HUDEP-2 (cell line): ENCODE data around the gene OS9.
"Not testable (repeated sequence)": the region's sequence is repeated elsewhere in the genome, so short reads cannot be mapped to it uniquely, and the experiment has no call there.

Source experiments
- DNase-seq, 76 experiments: peaks; one replicate each; lab custom pipeline; 2025; ENCODE audit not compliant: unreplicated experiment in 76 of 76; lab: John Stamatoyannopoulos, UW

OS9 gene

DNA sequence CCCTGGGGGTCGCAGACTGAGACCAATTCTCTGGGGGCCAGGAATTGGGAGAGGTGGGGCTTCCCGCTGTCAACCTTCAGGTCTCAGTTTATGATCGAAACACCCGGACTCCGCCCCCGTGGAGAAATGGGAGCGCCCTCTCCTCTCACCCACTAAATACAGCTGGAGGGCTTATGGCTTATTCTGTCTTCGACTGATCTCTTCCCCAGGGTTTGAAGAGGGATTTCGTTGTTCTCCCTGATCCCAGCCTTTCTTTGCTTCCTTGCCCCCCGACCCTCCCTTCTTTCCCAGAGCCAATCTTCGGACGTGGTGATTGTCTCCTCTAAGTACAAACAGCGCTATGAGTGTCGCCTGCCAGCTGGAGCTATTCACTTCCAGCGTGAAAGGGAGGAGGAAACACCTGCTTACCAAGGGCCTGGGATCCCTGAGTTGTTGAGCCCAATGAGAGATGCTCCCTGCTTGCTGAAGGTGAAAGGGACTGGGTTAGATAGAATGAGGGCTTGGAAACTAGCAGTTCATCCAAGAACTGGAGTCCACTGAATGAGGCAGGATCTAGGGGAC, 607 bp downstream of the OS9 start:
- peak in 9 of 76 experiments; percentile 5 to 30 (median 10) for DNase-seq

DNA sequence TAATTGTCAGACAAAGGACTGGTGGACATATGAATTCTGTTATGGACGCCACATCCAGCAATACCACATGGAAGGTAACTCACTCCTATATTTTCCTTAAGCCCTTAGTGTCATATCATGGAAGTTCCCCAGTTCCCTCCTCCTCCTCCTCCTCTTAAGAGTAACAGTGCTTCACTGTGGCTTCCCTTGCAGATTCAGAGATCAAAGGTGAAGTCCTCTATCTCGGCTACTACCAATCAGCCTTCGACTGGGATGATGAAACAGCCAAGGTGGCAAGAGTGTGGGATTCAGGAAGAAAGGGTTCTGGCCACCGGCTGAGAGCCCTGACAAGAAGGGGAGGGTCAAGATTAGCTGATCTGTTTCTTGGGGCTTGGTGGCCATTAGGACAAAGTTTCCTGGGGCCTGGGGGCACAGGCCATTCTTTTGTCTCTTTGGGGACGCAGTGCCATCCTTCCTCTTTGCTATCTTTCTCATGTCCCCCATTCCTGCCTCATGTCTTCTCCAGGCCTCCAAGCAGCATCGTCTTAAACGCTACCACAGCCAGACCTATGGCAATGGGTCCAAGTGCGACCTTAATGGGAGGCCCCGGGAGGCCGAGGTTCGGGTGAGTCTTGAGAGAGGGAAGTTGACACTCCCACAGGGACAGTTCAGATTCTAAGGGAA, 2.0 kb downstream of the OS9 start:
- no peak for DNase-seq

DNA sequence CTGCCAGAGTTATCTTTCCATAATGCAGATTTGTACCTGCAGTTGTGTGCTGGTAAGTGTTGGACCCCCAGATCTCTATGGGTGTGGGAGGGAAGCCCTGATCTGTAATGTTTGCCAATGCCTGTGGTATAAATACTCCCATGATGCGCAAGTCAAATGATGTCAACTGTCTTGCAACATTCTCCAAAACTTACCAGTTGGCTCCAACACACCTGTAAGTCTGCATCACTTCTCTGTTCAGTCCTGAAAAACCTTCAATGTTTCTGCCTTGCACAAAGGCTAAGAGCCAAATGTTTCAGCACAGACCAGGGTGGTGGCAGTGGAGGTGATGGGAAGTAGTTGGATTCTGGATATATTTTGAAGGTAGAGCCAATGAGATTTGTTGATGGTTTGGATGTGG, 3.1 kb downstream of the OS9 start:
- DNase-seq, result no peak

DNA sequence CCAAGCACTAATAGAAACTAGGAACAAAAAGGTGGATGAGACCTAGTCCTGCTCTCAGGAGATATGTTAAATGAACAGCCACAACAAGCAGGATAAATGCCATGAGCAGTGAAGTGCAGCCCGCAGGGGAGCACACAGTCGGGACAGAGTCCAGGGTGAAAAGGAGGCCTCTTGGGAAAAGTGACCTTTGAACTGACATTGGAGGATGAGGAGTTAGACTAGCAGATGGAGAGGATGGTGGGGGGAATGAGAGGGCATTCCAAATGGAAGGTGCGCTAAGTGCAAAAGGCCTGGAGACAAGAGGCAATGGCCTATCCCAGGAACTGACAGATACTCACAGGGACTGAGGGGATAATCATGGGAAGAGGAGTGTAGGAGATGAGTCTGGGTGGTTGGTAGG, 4.5 kb downstream of the OS9 start:
- DNase-seq, result no peak

DNA sequence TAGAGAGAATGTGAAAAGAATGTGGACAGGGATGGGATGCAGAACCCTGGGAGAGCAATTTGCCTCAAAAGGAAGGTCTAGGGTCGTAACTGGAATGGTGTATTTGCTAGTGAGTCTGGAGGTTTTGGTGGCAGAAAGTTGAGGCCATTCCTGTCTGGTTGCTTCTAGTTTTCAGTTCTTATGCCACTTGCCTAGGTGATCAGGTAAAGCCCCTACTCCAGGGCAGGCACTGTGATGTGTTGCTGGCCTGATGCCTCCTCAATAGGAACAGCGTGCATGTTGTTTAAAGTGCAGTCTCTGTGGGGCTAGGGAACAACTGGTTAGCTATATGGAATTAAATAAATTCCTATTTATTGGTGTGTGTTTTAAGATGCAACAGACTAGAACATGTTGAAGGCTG, 6.4 kb downstream of the OS9 start:
- DNase-seq, result no peak

DNA sequence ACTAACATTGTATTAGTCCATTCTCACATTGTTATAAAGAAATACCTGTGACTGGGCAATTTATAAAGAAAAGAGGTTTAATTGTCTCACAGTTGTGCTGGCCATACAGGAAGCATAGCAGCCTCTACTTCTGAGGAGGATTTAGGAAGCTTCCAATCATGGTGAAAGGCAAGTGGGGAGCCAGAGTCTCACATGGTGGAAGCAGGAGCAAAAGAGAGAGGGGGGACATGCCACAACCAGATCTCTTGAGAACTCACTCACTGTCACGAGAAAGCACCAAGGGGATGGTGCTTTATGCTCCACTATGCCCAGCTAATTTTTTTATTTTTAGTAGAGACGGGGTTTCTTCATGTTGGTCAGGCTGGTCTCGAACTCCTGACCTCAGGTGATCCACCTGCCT, 13.3 kb downstream of the OS9 start:
- no peak for DNase-seq

DNA sequence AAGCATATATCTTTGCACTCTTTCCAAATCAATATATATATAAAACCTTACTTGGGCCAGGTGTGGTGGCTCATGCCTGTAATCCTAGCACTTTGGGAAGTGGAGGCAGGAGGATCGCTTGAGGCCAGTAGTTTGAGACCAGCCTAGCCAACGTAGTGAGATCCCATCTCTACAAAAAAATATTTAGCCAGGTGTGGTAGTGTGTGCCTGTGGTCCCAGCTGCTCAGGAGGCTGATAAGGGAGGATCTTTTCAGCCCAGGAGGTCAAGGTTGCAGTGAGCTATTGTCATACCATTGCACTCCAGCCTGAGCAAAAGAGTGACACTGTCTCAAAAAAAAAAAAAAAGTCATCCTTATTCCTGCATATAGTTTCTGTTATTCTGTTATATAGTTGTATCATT, 14.4 kb downstream of the OS9 start:
- no peak for DNase-seq

DNA sequence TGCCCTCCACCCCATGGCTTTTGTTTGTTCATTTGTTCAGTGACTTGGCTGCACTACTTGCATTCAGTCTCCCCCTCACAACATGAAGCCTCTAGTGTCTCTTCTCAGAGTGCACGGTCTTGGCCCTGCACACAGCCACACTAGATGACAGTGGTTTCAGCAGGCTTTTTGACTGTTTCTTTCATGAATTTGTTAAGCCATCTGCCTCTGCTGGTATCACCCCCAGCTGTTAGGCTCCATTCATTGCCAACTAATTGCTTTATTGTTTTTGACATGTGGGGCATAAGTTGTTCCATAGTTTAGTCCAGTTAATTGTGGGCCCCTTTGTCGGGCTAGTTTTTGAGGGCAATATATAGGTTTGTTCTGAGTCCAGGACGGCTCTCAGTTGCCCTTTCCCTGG, 18.8 kb downstream of the OS9 start:
- no peak for DNase-seq

DNA sequence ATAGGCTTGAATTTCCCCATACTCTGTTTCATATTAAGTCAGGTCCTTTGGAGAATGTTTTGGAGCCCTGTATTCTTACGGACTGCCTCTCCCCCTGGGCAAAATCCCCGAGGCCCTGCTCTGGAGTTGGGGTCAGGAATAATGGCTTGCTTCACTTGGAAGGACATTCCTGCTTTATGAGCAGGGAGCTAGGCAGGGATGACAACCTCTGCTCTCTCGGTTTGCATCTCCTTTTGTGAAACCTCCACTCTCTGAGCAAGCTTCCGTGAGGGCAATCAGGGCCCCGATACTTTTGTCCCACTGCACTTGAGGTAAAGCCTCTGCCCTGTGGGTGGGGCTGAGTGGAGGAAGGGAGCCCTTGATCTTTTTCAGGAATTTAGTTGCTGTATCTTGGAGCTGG, 19.3 kb downstream of the OS9 start:
- DNase-seq, result no peak

DNA sequence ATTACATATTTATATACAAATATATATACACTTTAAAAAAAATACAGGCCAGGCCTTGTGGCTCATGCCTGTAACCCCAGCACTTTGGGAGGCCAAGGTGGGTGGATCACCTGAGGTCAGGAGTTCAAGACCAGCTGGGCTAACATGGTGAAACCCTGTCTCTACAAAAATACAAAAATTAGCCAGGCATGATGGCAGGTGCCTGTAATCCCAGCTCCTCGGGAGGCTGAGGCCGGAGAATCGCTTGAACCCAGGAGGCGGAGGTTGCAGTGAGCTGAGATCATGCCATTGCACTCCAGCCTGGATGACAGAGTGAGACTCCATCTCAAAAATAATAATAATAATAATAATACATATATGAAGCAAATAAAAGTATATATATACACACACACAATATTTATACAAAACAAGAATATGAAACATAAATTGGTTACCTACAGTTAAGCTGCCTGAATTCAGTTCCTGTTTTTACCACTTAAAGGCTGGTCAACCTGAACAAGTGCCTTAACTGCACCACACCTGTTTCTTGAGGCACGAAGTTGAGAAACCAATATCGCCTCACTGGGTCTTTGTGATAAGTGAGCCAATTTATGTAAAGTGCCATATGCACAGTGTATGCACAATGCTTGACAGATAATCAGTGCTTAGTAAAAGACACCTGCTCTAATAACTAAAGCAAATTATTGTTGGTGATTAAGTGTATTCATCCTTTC, 21.3 kb downstream of the OS9 start:
- not testable (repeated sequence) for DNase-seq

DNA sequence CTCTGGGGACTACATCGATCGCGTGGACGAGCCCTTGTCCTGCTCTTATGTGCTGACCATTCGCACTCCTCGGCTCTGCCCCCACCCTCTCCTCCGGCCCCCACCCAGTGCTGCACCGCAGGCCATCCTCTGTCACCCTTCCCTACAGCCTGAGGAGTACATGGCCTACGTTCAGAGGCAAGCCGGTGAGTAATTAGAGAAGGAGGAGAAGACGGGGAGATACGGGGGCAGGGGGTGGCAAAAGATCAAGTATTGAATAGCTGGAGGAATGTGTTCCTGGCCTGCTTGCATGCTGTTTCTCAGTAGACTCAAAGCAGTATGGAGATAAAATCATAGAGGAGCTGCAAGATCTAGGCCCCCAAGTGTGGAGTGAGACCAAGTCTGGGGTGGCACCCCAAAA, 21.9 kb downstream of the OS9 start:
- no peak for DNase-seq

DNA sequence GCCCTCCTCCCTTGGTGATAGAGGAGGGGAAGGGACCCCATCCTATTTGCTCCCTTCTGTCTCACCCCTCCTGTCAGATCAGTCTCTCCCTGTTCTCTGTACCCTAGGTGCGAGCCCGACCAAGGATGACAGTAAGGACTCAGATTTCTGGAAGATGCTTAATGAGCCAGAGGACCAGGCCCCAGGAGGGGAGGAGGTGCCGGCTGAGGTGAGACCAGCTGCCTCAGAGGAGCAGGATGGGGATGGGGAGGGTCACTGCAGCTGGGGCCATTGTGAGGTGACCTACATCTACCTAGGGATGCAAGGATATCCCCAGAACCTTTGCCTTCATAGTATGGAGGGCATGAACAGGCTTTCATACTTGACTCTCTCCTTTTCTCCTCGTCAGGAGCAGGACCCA, 22.4 kb downstream of the OS9 start:
- DNase-seq, result no peak

DNA sequence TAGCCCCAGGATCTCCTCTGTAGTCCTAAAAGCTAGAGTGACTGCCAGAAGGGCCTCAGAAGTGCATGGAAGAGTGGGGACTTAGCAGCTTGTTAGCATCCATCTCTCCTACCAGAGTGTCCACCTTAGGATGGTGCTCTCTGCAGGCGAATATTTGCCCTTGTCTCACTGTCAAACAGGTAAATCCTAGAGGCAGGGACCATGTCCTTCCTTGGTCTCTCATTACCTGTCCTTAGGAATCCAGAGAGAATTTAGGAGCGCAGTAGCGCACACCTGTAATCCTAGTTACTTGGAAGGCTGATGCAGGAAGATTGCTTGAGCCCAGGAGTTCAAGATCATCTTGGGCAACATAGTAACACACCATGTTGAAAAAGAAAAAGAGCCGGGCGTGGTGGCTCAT, 23.2 kb downstream of the OS9 start:
- no peak for DNase-seq

DNA sequence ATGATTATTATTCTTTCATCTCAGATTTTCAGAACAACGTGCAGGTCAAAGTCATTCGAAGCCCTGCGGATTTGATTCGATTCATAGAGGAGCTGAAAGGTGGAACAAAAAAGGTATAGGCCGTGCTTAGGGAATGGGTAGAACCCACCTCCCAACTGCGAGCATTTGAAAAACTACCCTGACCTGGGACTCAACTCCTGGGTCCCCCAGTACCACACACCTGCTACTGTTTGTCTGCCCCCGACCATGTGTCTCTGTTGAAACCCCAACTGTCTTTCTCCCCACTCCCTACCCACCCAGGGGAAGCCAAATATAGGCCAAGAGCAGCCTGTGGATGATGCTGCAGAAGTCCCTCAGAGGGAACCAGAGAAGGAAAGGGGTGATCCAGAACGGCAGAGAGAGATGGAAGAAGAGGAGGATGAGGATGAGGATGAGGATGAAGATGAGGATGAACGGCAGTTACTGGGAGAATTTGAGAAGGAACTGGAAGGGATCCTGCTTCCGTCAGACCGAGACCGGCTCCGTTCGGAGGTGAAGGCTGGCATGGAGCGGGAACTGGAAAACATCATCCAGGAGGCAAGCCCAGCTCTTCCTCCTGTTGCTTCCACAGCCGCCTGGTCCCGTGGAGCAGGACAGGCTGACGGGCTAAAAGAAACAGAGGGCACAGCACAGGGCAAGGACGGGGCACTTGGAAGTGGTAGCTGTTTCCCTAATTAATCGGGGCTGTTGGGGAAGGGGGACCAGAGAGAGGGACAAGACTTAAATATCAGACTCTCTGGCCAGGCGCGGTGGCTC, 24.1 kb downstream of the OS9 start:
- no peak for DNase-seq

DNA sequence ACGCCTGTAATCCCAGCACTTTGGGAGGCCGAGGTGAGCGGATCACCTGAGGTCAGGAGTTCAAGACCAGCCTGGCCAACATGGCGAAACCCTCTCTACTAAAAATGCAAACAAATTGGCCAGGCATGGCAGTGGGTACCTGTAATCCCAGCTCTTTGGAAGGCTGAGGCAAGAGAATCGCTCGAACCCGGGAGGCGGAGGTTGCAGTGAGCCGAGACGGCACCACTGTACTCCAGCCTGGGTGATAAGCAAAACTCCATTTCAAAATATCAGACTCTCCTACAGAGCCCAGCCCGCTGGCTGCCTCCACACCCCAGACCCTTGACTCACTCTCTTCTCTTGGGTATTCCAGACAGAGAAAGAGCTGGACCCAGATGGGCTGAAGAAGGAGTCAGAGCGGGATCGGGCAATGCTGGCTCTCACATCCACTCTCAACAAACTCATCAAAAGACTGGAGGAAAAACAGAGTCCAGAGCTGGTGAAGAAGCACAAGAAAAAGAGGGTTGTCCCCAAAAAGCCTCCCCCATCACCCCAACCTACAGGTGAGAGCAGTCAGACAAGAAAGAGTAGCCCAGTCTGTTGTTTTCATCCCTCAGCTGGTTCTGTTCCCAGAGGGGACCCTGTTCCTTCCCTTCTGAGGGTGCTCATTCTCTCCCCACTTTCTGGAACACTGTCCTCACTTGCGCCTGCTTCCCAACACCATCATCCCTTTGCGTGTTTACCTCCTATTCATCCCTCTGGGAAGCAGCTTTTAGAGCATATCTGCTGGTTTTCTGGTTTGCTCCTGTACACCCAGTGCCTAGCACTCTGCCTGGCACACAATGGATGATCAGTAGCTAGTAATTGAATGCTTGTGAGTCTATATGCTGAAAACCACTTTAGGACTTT, 25.0 kb downstream of the OS9 start:
- DNase-seq, result no peak

DNA sequence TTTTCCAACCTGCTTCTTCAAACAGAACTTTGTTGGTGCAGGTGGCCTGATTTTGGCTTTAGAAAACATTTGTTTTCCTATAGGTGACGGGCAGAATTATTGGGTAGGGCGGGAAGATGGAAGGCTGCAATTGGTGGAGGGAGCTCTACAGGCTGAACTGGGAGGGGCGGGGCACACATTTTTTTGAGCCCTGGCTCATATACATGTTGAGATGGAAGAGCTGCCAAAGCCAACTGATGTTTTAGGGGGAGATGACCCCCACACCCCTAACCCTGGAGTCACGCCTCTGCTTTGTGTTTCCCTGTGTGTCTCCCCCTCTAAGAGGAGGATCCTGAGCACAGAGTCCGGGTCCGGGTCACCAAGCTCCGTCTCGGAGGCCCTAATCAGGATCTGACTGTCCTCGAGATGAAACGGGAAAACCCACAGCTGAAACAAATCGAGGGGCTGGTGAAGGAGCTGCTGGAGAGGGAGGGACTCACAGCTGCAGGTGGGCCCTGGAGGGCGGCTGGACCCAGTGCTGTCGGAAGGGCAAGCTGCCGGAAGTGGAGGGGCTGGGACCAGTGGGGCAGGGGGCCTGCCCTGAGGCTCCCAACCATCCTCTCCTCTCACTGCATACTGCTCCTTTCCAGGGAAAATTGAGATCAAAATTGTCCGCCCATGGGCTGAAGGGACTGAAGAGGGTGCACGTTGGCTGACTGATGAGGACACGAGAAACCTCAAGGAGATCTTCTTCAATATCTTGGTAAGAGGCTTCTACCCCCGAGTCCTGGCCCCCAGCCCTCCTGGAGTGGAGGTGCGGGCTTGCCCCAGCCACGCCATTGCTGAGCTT, 26.1 kb downstream of the OS9 start:
- DNase-seq, result no peak

DNA sequence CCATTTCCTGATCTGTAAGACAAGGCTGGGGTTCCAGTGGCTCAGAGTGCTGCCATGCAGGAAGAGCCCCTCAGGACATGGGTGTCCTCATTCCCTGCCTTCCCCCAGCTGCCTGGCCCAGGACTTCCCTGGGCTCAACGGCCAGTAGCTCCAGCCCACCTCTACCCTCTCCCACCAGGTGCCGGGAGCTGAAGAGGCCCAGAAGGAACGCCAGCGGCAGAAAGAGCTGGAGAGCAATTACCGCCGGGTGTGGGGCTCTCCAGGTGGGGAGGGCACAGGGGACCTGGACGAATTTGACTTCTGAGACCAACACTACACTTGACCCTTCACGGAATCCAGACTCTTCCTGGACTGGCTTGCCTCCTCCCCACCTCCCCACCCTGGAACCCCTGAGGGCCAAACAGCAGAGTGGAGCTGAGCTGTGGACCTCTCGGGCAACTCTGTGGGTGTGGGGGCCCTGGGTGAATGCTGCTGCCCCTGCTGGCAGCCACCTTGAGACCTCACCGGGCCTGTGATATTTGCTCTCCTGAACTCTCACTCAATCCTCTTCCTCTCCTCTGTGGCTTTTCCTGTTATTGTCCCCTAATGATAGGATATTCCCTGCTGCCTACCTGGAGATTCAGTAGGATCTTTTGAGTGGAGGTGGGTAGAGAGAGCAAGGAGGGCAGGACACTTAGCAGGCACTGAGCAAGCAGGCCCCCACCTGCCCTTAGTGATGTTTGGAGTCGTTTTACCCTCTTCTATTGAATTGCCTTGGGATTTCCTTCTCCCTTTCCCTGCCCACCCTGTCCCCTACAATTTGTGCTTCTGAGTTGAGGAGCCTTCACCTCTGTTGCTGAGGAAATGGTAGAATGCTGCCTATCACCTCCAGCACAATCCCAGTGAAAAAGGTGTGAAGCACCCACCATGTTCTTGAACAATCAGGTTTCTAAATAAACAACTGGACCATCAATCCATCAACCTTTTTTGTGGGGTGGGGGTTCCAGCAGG, 27.0 kb downstream of the OS9 start:
- DNase-seq, result no peak

DNA sequence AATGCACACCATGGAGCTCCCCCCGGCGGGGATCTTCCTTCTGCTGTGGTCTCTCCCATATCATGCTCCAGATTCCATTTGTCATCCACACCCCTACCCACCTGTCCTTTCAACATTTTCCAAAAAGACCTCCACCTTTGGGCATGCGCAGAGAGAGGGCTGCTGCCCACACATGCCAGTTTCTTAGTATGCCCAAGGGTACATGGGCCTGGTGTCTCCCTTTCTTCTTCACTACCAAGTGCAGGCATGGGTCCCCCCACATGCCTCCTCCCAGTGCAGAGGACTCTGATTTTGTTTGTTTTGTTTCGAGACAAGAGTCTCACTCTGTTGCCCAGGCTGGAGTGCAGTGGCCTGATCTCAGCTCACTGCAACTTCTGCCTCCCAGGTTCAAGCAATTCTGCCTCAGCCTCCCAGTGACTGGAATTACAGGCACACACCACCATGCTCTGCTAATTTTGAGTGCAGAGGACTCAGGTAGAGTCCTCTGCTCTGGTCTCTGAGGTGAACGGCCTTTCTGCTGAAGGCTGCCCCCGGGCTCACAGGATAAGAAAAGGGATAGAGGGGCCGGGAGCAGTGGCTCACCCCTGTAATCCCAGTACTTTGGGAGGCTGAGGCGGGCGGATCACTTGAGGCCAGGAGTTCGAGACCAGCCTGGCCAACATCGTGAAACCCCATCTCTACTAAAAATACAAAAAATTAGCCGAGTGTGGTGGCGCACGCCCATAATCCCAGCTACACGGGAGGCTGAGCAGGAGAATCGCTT, 28.1 kb downstream of the OS9 start:
- not testable (repeated sequence) for DNase-seq
